ENCODE data around the gene IFFO2. TPM values are rescaled to one million over a fixed set of nuclear protein-coding genes. Genes with fewer than 3 reads are reported as not detected.
A peak's percentile ranks its signal among the peaks of the same experiment; 100 is the strongest.

IFFO2 gene
- total and polyA plus RNA-seq, 10 of the 15 experiments (the other 5 are each of a cell fraction or from before 2014, with no cell fraction given): 1.2 to 18.4 (median 6.7) TPM

DNA sequence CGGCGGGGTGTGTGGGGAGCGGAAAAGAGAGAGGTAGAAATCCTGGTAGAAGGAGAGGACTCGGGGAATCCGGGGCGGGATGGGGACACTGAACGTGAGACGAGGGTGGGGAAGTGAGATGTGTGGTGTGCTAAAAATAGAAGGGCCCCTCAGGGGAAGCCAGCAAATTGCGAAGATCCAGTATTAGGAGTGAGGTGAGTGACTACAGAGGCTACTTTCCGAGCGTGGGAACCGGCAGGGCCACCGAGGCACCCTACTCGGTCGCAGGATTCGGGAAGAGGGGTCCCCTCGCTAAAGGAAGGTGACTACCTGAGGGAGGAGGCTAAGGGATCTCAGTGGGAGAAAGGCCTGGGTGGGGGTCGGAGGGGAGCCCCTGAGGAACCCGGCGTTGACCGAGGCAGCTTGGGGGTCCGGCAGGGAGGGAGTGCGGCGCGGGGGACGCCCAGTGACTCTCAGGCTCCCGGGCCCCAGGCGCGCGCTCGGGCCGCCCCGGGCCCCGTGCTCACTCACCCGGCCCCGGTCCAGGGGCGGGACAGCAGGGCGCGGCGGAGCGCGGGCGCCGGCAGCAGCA lies 54.4 kb downstream of the IFFO2 start (continued):
- no peak for TF ChIP-seq CTCF (IDR thresholded peaks at IDR 0.05 in 2 of 3, conservative IDR thresholded peaks at IDR 0.05 in 1 of 3; ENCODE audit: control insufficient read depth in 2 of 3, extremely low read depth in 1 of 3, insufficient read depth in 1 of 3, low read depth in 3 of 3, low read length in 3 of 3)
- TF ChIP-seq CHD4 (IDR thresholded peaks at IDR 0.05): no peak
- TF ChIP-seq SRF (IDR thresholded peaks at IDR 0.05; ENCODE audit: low read depth in 2 of 2, low read length in 2 of 2): no peak
- TF ChIP-seq NR2F1 (conservative IDR thresholded peaks at IDR 0.05): peak; percentile 41
- TF ChIP-seq ZNF207 (IDR thresholded peaks at IDR 0.05; ENCODE audit: borderline replicate concordance): no peak
- TF ChIP-seq ZNF274 (IDR thresholded peaks at IDR 0.05; ENCODE audit: insufficient read depth, insufficient read length): no peak
- TF ChIP-seq BACH1 (IDR thresholded peaks at IDR 0.05; ENCODE audit: borderline replicate concordance): 0 out of 2 replicates have a peak, but pooled peaks have one; percentile 26
- TF ChIP-seq TBL1XR1 (IDR thresholded peaks at IDR 0.05; ENCODE audit: low read depth, low read length): no peak
- TF ChIP-seq PRDM15 (CRISPR knock-in tag; IDR thresholded peaks at IDR 0.05): no peak
- TF ChIP-seq ETV6 (conservative IDR thresholded peaks at IDR 0.05 in 1 of 2, IDR thresholded peaks at IDR 0.05 in 1 of 2; ENCODE audit: borderline replicate concordance in 1 of 2, low read depth in 1 of 2): no peak
- no peak for TF ChIP-seq ESRRA (IDR thresholded peaks at IDR 0.05; ENCODE audit: low read length)
- TF ChIP-seq DPF2 (IDR thresholded peaks at IDR 0.05): peak; percentile 50
- no peak for TF ChIP-seq WRNIP1 (IDR thresholded peaks at IDR 0.05; ENCODE audit: borderline replicate concordance, low read depth, low read length)
- TF ChIP-seq NFIC (IDR thresholded peaks at IDR 0.05; ENCODE audit: low read depth, low read length): no peak
- TF ChIP-seq, protein P1, sequence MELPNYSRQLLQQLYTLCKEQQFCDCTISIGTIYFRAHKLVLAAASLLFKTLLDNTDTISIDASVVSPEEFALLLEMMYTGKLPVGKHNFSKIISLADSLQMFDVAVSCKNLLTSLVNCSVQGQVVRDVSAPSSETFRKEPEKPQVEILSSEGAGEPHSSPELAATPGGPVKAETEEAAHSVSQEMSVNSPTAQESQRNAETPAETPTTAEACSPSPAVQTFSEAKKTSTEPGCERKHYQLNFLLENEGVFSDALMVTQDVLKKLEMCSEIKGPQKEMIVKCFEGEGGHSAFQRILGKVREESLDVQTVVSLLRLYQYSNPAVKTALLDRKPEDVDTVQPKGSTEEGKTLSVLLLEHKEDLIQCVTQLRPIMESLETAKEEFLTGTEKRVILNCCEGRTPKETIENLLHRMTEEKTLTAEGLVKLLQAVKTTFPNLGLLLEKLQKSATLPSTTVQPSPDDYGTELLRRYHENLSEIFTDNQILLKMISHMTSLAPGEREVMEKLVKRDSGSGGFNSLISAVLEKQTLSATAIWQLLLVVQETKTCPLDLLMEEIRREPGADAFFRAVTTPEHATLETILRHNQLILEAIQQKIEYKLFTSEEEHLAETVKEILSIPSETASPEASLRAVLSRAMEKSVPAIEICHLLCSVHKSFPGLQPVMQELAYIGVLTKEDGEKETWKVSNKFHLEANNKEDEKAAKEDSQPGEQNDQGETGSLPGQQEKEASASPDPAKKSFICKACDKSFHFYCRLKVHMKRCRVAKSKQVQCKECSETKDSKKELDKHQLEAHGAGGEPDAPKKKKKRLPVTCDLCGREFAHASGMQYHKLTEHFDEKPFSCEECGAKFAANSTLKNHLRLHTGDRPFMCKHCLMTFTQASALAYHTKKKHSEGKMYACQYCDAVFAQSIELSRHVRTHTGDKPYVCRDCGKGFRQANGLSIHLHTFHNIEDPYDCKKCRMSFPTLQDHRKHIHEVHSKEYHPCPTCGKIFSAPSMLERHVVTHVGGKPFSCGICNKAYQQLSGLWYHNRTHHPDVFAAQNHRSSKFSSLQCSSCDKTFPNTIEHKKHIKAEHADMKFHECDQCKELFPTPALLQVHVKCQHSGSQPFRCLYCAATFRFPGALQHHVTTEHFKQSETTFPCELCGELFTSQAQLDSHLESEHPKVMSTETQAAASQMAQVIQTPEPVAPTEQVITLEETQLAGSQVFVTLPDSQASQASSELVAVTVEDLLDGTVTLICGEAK (IDR thresholded peaks at IDR 0.05; ENCODE audit: borderline replicate concordance): no peak
- no peak for TF ChIP-seq FOS (IDR thresholded peaks at IDR 0.05; ENCODE audit: borderline replicate concordance, extremely low read depth, insufficient read length)
- TF ChIP-seq SMAD1 (IDR thresholded peaks at IDR 0.05; ENCODE audit: low read depth, partially characterized antibody): no peak
- TF ChIP-seq USF1 (IDR thresholded peaks at IDR 0.05; ENCODE audit: borderline replicate concordance, extremely low read length, insufficient read depth, low read depth, low read length): no peak
- peak; percentile 32; the same call in 1 of the 2 replicates for TF ChIP-seq SPI1 (IDR thresholded peaks at IDR 0.05; ENCODE audit: borderline replicate concordance, insufficient read depth, low read depth, low read length)

Measured in GM12878 (cell line).